Activated CD4-positive, alpha-beta memory T cell treated with anti-CD3 and anti-CD28 coated beads, Interleukin-2, amount 10 ng/mL, durations not matched to agents 7 days and 5 days (primary cell): ENCODE results near the gene GPBAR1. TPM values are rescaled to one million over a fixed set of nuclear protein-coding genes. Genes with fewer than 3 reads are reported as not detected.
A peak's percentile ranks its signal among the peaks of the same experiment; 100 is the strongest.

Experiments used
- CTCF ChIA-PET: fragments of 350-600 bp; sonication (Branson Sonifier 250); formaldehyde crosslinking; loops from one replicate; lab custom pipeline; 2021; ENCODE audit warnings: antibody characterized with exemption, inconsistent platforms; lab: Charles Lee
- POLR2A ChIA-PET: fragments of 350-600 bp; sonication (Branson Sonifier 250); formaldehyde crosslinking; loops from one replicate; lab custom pipeline; 2021; ENCODE audit warnings: antibody characterized with exemption; lab: Charles Lee
- DNase-seq: peaks from one replicate; pipeline ENCODE4 v3.0.0-alpha.2; 2020
- H3K27ac Mint-ChIP-seq: one replicate; pipeline ENCODE4 v1.8.0; 2021; ENCODE audit warnings: mild to moderate bottlenecking, mixed read lengths
- H3K27me3 Mint-ChIP-seq: one replicate; pipeline ENCODE4 v1.8.0; 2021; ENCODE audit warnings: mixed read lengths
- H3K36me3 Mint-ChIP-seq: one replicate; pipeline ENCODE4 v1.8.0; 2021; ENCODE audit warnings: low read depth, mixed read lengths
- H3K4me1 Mint-ChIP-seq: one replicate; pipeline ENCODE4 v1.8.0; 2021; ENCODE audit warnings: mixed read lengths
- H3K4me3 Mint-ChIP-seq: one replicate; pipeline ENCODE4 v1.8.0; 2021; ENCODE audit warnings: mild to moderate bottlenecking, mixed read lengths
- H3K9me3 Mint-ChIP-seq: one replicate; pipeline ENCODE4 v1.8.0; 2021; ENCODE audit warnings: mixed read lengths
- total RNA-seq, 2 experiments: library from RNA; stranded (reverse); gene quantifications; one replicate each; pipeline ENCODE4 v1.2.3, GENCODE V29; 2021

GPBAR1 gene
- total RNA-seq, 2 experiments from 2014 or later, result 0.68 to 0.75 TPM

DNA sequence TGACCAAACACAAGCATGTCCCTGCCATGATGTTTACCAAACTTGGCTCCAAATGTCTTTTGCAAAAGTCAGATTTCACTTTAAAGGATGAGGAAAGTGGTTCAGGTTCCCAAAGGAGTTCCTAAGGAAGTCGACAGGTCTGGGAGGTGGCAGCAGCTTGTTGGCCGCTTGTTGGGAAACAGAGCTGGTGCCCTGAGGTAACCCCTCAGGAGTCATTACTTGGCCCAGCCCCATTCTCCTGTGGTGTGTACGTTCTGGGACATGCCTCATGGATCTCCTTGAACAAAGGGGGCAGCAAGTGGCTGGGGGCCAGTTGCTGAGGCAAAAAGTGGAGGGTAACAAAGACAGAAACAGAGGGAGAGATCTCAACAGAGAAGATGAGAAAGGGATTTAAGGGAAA, 20.6 kb downstream of the GPBAR1 start:
- Mint-ChIP-seq H3K36me3 (peaks cover 69% of the 10 kb centered on the region), H3K27ac (peak overlapping the region; percentile 70)
- CTCF ChIA-PET, result interaction anchor here (1.3 kb wide), 1 partner anchor 8 kb away, joined by 5 read pairs; no protein-coding TSS in a partner anchor

GRCh38 chr2:218282173-218282991, 21.6 kb downstream of the GPBAR1 start:
- DNase-seq, result no peak
- no peaks in the 10 kb centered on the region for H3K27me3 Mint-ChIP-seq
- peaks cover 60% of the 10 kb centered on the region for H3K36me3 Mint-ChIP-seq
- ChIA-PET CTCF (interaction anchor here (1.3 to 5.9 kb wide), 2 partner anchors 9 to 11 kb away, joined by 5 to 80 read pairs; partner anchors contain the start of genes AAMP and PNKD), POLR2A (interaction anchor here (1.2 to 19.0 kb wide), 2 partner anchors 8 kb away, joined by 5 to 299 read pairs; partner anchors contain the start of genes AAMP and PNKD)
- no peaks in the 10 kb centered on the region for H3K9me3 Mint-ChIP-seq
- peaks cover 50% of the 10 kb centered on the region for H3K4me1 Mint-ChIP-seq
- H3K27ac Mint-ChIP-seq, result peak overlapping the region; percentile 59
- H3K4me3 Mint-ChIP-seq, result no peak overlapping the region

More for the DNA sequence above, 20.6 kb downstream of the GPBAR1 start:
- POLR2A ChIA-PET, result interaction anchor here (19.0 kb wide), 1 partner anchor 7 kb away, joined by 299 read pairs; the partner anchor contains the start of genes AAMP and PNKD
- peaks cover 41% of the 10 kb centered on the region for H3K4me1 Mint-ChIP-seq
- no peaks in the 10 kb centered on the region for H3K27me3 Mint-ChIP-seq
- no peak for DNase-seq
- H3K9me3 Mint-ChIP-seq, result no peaks in the 10 kb centered on the region
- no peak overlapping the region for H3K4me3 Mint-ChIP-seq

DNA sequence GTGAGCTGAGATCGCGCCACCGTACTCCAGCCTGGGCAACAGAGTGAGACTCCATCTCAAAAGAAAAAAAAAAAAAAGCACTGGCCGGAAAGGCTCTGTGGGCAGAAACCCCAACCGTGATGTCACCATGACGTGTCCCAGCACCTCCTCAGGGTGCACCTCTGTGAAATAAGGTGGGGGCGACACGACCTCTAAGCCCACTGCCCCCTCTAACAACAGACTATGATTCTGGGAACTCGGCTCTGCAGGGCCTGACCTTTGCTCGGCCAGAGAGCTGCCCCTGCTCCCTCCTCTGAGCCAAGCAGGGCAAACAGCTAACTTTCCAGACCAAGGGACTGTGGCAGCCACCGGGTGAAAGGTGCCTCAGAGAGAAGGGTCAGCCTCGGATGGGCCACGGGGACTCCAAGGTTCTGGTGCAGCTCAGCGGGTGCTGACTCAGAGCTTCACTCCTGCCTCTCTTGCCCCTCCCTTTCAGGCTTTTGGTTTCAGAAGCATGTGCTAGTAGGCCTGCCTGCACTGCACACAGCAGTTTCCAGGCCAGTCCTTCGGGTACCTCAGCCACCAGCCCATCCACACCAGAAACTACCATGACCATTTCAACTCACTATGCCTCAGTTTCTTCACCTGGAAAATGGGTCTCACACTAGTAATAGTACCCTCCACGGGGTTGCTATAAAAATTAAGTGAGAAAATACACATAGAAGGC, 23.4 kb downstream of the GPBAR1 start:
- Mint-ChIP-seq H3K9me3 (no peaks in the 10 kb centered on the region), H3K36me3 (peaks cover 55% of the 10 kb centered on the region), H3K4me1 (peaks cover 68% of the 10 kb centered on the region), H3K27ac (peak overlapping the region; percentile 89), H3K27me3 (no peaks in the 10 kb centered on the region), H3K4me3 (peak overlapping the region; percentile 89)
- DNase-seq, result peak; percentile 78
- ChIA-PET POLR2A (interaction anchor here (0.7 to 19.0 kb wide), 9 partner anchors 9 to 995 kb away, joined by 3 to 299 read pairs (median 3); partner anchors contain the start of genes AAMP, BCS1L, CTDSP1 and DNAJB2), CTCF (interaction anchor here (0.8 to 5.9 kb wide), 9 partner anchors 10 to 232 kb away, joined by 3 to 80 read pairs (median 6); partner anchors contain the start of genes AAMP and PNKD)

DNA sequence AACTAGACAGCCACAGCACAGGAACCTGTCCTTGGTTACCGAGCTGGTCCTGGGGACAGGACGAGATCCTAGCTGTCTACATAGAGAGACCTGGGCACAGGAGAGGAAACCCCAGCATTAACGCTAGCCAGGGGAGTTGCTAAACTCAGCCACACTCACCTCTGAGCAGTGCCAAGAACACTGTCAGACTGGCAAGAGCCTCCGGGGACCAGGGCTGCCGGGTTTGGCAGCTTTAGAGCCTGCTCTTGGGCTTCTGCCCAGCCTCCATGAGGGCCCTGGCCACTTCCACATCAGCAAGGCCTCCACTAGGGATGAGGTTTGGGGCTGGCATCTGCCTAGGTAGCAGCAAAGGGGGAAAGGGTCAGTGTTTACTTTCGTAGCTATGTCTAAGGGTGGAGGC, 24.8 kb downstream of the GPBAR1 start:
- Mint-ChIP-seq H3K4me3 (peak overlapping the region; percentile 89), H3K9me3 (no peaks in the 10 kb centered on the region), H3K36me3 (peaks cover 52% of the 10 kb centered on the region), H3K27ac (peak overlapping the region; percentile 89), H3K27me3 (no peaks in the 10 kb centered on the region), H3K4me1 (peaks cover 80% of the 10 kb centered on the region)
- CTCF ChIA-PET, result interaction anchor here (1.2 to 5.9 kb wide), 9 partner anchors 10 to 372 kb away, joined by 3 to 80 read pairs (median 6); partner anchors contain the start of genes AAMP and PNKD
- DNase-seq, result no peak
- POLR2A ChIA-PET, result interaction anchor here (0.8 to 19.0 kb wide), 12 partner anchors 11 to 374 kb away, joined by 3 to 299 read pairs (median 8); partner anchors contain the start of genes AAMP, ARPC2, BCS1L and CTDSP1

DNA sequence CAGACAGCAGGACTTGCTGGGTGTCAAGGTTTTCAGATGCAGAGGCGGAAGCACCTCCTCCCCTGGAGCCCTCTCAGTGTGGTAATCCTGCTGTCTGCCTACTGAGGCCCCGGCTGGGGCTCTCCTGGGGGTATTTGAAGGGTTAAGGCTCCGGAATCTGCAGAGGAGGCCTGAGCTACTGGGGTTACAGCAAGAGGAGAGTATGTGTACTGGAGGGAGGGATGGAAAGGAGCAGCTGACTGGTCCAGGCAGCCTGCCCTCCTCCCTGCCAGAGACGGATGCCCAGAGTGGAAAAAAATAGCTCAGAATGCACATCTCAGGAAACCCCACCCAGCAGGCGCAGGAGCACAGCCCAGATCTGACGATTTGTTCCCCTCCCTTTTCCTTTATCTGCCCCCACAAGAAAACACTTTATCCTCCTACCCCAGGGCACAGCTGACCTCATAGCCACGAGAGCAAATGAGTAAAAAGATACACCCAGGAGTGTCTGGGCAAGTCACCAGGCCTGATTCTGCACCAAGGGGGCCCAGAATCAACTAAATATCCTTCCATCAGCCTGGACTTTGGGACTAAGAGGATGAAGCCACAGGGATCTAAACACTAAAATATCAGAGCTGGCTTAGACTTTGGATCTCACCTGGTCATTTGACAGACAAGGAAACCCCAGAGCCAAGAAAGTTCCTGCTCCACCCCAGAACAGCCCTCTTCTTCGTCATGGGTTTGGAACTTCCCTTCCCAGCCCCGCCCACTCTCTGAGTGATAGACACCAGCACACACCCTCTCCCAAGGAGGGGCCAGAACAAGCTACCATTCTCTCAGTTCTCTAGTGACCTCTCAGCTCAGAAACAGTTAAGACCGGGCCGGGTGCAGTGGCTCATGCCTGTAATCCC, 26.0 kb downstream of the GPBAR1 start:
- CTCF ChIA-PET, result interaction anchor here (1.0 to 5.9 kb wide), 17 partner anchors 9 to 371 kb away, joined by 3 to 80 read pairs (median 7); partner anchors contain the start of genes AAMP, ARPC2, CATIP and CTDSP1
- Mint-ChIP-seq H3K27me3 (no peaks in the 10 kb centered on the region), H3K4me1 (peaks cover 81% of the 10 kb centered on the region), H3K36me3 (peaks cover 53% of the 10 kb centered on the region), H3K9me3 (no peaks in the 10 kb centered on the region), H3K4me3 (peak overlapping the region; percentile 89), H3K27ac (peak overlapping the region; percentile 89)
- DNase-seq, result peak; percentile 87
- POLR2A ChIA-PET, result interaction anchor here (1.0 to 19.0 kb wide), 18 partner anchors 9 to 890 kb away, joined by 3 to 299 read pairs (median 6); partner anchors contain the start of genes AAMP, ARPC2, BCS1L and CNPPD1

DNA sequence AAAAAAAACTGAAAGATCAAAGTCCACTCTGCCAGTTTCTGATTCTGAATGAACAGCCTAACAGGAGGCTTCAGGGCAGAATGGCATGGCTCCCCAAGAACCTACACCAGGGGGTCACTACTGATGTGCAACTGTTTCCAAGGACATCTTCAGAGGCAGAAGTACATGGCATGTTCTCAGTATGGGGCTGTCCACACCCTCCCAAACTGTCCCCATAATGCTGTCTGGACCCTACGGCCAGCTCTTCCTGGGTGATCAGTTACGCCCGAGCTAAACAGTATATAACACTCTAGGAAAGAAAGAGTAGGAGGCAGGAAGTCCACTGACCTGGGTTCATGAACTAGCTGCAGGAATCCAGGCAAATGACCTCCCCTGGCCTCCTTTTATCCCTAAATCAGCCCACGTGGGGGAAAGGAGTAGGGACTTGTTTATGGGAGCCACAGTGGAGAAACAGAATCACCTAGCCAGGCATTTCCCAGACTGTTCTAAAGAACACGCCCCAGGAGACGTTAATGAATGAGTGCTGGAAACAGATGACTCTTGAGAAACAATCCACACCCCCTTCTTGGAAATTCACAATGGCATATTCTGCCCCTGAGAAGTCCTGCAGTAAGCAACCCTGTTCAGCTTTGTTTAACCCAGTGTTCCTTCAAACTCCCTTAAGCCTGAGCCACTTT, 29.0 kb downstream of the GPBAR1 start:
- peak overlapping the region; percentile 82 for H3K4me3 Mint-ChIP-seq
- no peaks in the 10 kb centered on the region for H3K9me3 Mint-ChIP-seq
- peaks cover 30% of the 10 kb centered on the region for H3K36me3 Mint-ChIP-seq
- CTCF ChIA-PET, result interaction anchor here (1.2 to 11.2 kb wide), 6 partner anchors 9 to 370 kb away, joined by 3 to 126 read pairs (median 3); partner anchors contain the start of genes AAMP, BCS1L, PNKD and ZNF142
- DNase-seq, result no peak
- peak overlapping the region; percentile 95 for H3K27ac Mint-ChIP-seq
- H3K4me1 Mint-ChIP-seq, result peaks cover 82% of the 10 kb centered on the region
- POLR2A ChIA-PET, result interaction anchor here (1.2 to 19.0 kb wide), 6 partner anchors 9 to 116 kb away, joined by 3 to 299 read pairs (median 11); partner anchors contain the start of genes AAMP, CTDSP1 and PNKD
- H3K27me3 Mint-ChIP-seq, result no peaks in the 10 kb centered on the region

GRCh38 chr2:218290316-218291261, 29.8 kb downstream of the GPBAR1 start:
- ChIA-PET POLR2A (interaction anchor here (0.6 to 19.0 kb wide), 14 partner anchors 8 to 397 kb away, joined by 3 to 299 read pairs (median 4); partner anchors contain the start of genes AAMP, CATIP, CTDSP1 and PNKD), CTCF (interaction anchor here (0.6 to 11.2 kb wide), 11 partner anchors 10 to 369 kb away, joined by 3 to 126 read pairs (median 3); partner anchors contain the start of genes AAMP, BCS1L, PNKD and ZNF142)
- Mint-ChIP-seq H3K9me3 (no peaks in the 10 kb centered on the region), H3K27me3 (no peaks in the 10 kb centered on the region), H3K4me1 (peaks cover 82% of the 10 kb centered on the region), H3K36me3 (peaks cover 25% of the 10 kb centered on the region), H3K4me3 (peak overlapping the region; percentile 82), H3K27ac (peak overlapping the region; percentile 95)
- DNase-seq, result peak; percentile 65

- ChIA-PET POLR2A (interaction anchor here (0.7 to 19.0 kb wide), 10 partner anchors 9 to 117 kb away, joined by 3 to 299 read pairs (median 5); partner anchors contain the start of genes AAMP, CATIP, CTDSP1 and PNKD), CTCF (interaction anchor here (1.0 to 11.2 kb wide), 10 partner anchors 11 to 368 kb away, joined by 3 to 126 read pairs (median 3); partner anchors contain the start of genes AAMP, BCS1L, PNKD and ZNF142)
- Mint-ChIP-seq H3K4me3 (peak overlapping the region; percentile 82), H3K4me1 (peaks cover 78% of the 10 kb centered on the region), H3K27ac (peak overlapping the region; percentile 95), H3K36me3 (peaks cover 22% of the 10 kb centered on the region), H3K9me3 (no peaks in the 10 kb centered on the region), H3K27me3 (no peaks in the 10 kb centered on the region)
- no peak for DNase-seq
Observed at GRCh38 chr2:218291318-218292047, 30.7 kb downstream of the GPBAR1 start.
